Choroid plexus epithelial cell (primary cell): Measurements from ENCODE around the gene GOLT1A.
"Not testable (repeated sequence)": the region's sequence is repeated elsewhere in the genome, so short reads cannot be mapped to it uniquely, and the experiment has no call there.

Experiments
- DNase-seq: peaks from one replicate; pipeline ENCODE4 v3.0.0-alpha.2; 2010; ENCODE audit warnings: low read depth
- H3K4me3 ChIP-seq: 2 replicates; pipeline ENCODE4 v1.5.1; 2011; ENCODE audit warnings: low read depth, mild to moderate bottlenecking, control low read depth, low read length, moderate library complexity
- TF ChIP-seq, protein P1 (sequence below): conservative IDR thresholded peaks from 2 replicates; pipeline ENCODE4 v1.5.1; 2011; ENCODE audit warnings: low read depth, mild to moderate bottlenecking, control low read depth, inconsistent platforms, low read length, moderate library complexity

Gene GOLT1A

DNA sequence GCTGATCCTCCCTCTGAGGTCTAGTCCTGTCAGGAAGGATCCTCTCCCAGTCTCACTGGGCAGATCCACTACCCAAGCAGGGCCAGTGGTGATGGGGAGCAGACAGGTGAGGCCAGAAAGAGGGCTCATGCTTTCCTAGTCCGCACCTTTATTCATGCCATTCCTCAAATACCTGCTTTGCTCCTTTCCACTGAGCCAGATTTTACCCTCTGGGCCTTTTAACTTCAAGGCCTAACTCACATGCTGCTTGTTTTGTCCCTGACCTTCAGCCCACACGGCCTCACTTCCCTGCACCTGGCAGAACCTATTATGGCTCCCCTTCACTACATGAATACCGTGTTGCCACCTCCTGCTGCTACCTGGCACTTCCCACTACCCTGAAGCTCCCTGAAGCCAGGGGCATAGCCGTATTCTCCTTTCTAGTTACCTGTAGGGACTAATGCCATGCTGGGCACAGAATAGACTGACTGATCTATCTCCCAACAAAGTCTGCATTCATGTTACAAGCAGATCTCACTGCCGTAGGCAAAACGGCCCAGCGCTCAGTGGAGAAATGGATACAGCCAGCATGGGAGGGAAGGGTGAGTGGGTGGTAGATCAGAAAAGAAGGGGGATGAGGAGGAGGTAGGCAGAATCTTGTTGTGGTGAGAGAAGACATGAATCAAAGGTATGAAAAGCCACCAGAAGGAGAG is 36.1 kb upstream of the GOLT1A start:
- H3K4me3 ChIP-seq = no peak overlapping the region
- no peak for DNase-seq
- TF ChIP-seq, protein P1, sequence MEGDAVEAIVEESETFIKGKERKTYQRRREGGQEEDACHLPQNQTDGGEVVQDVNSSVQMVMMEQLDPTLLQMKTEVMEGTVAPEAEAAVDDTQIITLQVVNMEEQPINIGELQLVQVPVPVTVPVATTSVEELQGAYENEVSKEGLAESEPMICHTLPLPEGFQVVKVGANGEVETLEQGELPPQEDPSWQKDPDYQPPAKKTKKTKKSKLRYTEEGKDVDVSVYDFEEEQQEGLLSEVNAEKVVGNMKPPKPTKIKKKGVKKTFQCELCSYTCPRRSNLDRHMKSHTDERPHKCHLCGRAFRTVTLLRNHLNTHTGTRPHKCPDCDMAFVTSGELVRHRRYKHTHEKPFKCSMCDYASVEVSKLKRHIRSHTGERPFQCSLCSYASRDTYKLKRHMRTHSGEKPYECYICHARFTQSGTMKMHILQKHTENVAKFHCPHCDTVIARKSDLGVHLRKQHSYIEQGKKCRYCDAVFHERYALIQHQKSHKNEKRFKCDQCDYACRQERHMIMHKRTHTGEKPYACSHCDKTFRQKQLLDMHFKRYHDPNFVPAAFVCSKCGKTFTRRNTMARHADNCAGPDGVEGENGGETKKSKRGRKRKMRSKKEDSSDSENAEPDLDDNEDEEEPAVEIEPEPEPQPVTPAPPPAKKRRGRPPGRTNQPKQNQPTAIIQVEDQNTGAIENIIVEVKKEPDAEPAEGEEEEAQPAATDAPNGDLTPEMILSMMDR = no peak

DNA sequence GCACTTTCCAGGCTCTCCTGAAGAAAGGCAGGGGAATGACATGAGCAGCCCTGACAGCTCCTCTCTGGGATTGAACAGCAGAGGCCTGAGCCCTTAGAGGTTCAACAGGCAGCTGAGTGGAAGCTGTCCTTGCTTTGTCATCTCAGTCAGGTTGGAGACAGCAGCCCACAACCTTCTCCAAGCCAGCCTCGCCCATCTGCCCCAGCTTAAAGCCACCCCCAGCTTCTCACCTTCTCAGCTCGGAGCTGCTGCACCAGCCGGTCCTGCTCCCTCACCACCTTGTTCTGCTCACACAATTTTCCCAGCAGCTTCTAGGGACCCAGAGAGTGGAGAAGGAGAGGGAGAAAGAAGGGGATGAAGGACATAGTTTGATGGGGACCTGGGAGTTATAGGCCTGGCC is 35.2 kb upstream of the GOLT1A start:
- no peak for DNase-seq
- TF ChIP-seq, protein P1 = no peak
- no peak overlapping the region for H3K4me3 ChIP-seq

DNA sequence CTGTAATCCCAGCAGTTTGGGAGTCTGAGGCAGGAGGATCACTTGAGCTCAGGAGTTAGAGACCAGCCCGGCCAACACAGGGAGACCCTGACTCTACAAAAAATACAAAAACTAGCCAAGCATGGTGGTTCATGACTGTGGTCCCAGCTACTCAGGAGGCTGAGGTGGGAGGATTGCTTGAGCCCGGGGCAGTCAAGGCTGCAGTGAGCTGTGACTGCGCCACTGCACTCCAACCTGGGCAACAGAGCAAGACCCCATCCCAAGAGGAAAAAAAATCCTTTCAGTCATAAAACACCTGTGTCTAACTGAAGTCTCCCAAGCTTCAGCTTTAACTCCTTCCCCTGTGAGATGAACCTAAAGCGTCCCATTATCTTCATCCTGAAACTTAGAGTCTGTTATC is 33.1 kb upstream of the GOLT1A start:
- no peak for DNase-seq
- TF ChIP-seq, protein P1 = no peak
- H3K4me3 ChIP-seq = no peak overlapping the region

DNA sequence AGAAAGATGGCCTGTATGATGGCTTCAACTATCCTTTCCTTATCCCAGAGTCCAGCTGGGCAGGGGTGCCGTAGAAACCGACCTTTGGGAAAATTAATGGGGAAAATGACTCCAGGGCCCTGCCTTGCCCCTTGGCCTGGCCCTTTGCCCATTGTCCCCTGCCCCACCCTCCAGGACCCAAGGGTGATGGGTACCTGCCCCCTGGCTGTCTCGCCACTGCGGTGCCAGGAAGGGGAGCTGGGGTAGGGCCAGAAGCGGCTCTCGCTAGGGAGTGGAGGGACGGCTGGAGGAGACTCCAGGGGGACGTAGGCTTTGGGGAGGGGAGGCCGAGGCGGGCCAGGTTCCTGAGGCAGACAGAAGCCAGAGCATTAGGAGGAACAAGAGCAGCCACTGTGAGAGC is 29.1 kb upstream of the GOLT1A start:
- no peak overlapping the region for H3K4me3 ChIP-seq
- no peak for DNase-seq
- TF ChIP-seq, protein P1 = no peak

DNA sequence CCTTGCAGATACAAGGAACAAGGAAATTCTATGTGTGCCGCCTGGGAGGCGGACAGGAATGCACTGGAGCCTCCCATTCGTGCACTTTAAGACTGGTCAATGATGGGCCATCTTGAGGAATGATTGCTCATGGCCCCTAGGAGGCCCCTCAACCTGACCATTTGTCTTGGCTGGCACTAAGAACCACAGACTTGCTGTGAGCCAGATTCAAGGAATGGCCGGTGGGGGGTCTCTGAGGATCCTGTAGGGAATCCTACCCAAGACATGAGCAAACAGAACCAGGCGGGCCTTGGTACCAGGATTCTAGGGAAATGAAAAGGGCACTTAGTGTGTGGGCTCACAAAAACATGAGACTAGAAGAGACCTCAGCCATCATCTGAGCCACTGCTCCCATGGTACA is 28.1 kb upstream of the GOLT1A start:
- H3K4me3 ChIP-seq = no peak overlapping the region
- TF ChIP-seq, protein P1 = no peak
- no peak for DNase-seq

DNA sequence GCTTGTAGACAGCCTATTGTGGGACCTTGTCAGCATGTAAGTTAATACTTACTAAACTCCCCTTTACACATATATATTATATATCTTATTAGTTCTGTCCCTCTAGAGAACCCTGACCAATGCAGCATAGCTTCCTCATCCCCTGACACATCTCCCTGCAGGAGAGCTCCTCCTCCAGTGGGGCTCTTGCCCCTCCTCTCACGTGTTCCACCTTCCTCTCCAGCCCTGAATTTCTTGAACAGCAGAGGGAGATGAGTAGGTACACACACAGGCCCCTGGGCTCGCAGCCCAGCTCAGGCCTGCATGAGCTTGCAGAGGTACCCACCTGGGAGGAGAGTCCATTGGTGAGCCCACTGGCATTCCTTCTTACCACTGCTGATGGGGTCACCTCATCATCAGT is 27.3 kb upstream of the GOLT1A start:
- DNase-seq = no peak
- TF ChIP-seq, protein P1 = no peak

DNA sequence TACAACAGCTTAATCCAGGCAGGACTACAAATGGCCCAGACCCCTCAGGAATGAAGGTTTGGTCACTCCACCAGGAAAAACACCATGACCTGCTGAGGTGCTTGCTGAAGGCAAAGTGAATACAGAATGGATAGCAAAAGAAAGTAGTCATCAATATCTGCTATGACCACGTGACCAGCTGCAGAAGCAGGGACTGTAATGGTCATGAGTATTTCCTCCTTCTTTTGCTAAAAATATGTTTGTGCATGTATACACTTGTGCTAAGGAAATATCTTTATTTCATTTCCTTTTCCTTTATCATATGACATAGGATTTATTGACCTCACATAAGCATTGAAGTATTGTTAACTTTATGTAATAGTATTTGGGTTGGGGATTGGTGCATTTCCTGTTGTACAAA is 26.4 kb upstream of the GOLT1A start:
- TF ChIP-seq, protein P1 = no peak
- no peak for DNase-seq

More for the DNA sequence above, 27.3 kb upstream of the GOLT1A start:
- no peak overlapping the region for H3K4me3 ChIP-seq

DNA sequence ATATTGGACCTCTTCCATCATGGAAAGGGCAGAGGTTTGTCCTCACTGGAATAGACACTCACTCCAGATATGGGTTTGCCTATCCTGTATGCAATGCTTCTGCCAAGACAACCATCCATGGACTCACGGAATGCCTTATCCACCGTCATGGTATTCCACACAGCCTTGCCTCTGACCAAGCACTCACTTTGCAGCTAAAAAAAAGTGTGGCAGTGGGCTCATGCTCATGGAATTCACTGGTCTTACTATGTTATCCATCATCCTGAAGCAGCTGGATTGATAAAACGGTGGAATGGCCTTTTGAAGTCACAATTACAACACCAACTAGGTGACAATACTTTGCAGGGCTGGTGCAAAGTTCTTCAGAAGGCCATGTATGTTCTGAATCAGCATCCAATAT is 25.6 kb upstream of the GOLT1A start:
- not testable (repeated sequence) for DNase-seq, H3K4me3 ChIP-seq

More for the DNA sequence above, 26.4 kb upstream of the GOLT1A start:
- H3K4me3 ChIP-seq = no peak overlapping the region

DNA sequence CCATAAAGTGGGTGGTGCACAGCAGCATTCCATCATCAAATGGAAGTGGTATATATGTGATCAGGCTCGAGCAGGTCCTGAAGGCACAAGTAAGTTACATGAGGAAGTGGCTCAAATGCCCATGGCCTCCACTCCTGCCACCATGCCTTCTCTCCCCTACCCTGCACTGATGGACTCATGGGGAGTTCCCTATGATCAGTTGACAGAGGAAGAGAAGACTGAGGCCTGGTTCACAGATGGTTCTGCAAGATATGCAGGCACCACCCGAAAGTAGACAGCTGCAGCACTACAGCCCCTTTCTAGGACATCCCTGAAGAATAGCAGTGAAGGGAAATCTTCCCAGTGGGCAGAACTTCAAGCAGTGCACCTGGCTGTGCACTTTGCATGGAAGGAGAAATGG is 24.7 kb upstream of the GOLT1A start:
- not testable (repeated sequence) for H3K4me3 ChIP-seq, DNase-seq

DNA sequence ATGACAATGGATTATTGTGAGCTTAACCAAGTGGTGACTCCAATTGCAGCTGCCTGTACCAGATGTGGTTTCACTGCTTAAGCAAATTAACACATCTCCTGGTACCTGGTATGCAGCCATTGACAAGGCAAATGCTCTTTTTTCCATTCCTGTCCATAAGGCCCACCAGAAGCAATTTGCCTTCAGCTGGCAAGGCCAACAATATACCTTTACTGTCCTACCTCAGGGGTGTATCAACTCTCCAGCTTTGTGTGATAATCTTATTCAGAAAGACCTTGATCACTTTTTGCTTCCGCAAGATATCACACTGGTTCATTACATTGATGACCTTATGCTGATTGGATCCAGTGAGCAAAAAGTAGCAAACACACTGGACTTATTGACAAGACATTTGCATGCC is 23.7 kb upstream of the GOLT1A start:
- not testable (repeated sequence) for H3K4me3 ChIP-seq, DNase-seq
